HepG2 (cell line): ENCODE data around the gene URGCP. TPM values are rescaled to one million over a fixed set of nuclear protein-coding genes. Genes with fewer than 3 reads are reported as not detected.

ENCODE experiments used
- ATAC-seq: fragments of 200-7000 bp; cut with Tn5 transposase; 3 replicates; pipeline ENCODE4 v1.9.1; 2020; ENCODE audit warnings: mild to moderate bottlenecking, moderate library complexity
- BruUV-seq: library from RNA; stranded (reverse); fragments of 400-500 nt; replicated peaks from 2 replicates; lab custom pipeline; 2021; lab: Mats Ljungman, UMichigan
- CTCF ChIA-PET: fragments of 300-600 bp; formaldehyde crosslinking; extraction: SDS; loops from one replicate; lab custom pipeline; 2021; ENCODE audit warnings: low total read pairs, inconsistent platforms, low intra/inter-chr PET ratio; lab: Yijun Ruan, JAX
- POLR2A ChIA-PET: fragments of 350-600 bp; sonication (Branson Sonifier 250); formaldehyde crosslinking; loops from one replicate; lab custom pipeline; 2020; ENCODE audit warnings: antibody characterized with exemption, inconsistent platforms; lab: Yijun Ruan, JAX
- DNase-seq: peaks from one replicate; pipeline ENCODE4 v3.0.0-alpha.2; 2015; ENCODE audit warnings: low spot score
- FAIRE-seq: peaks from 3 replicates; lab custom pipeline; 2011; peaks lifted over from hg19 to GRCh38; lab: Jason Lieb, UNC
- H2AFZ ChIP-seq: one replicate; pipeline ENCODE4 v1.6.1; 2011; ENCODE audit warnings: low read length, inconsistent platforms
- H3K27ac ChIP-seq: fragments of 300-600 bp; 3 replicates; pipeline ENCODE4 v1.8.0; 2011; ENCODE audit warnings: mixed run types, mild to moderate bottlenecking, mixed read lengths, low read length, inconsistent platforms; ENCODE audit not compliant: insufficient read depth; ENCODE audit errors: extremely low read length
- H3K27me3 ChIP-seq, 2 experiments: fragments of 200-600 bp in 1 of 2; 2 replicates in 1 of 2; 3 replicates in 1 of 2; pipeline versions ENCODE4 v1.6.0 to v1.8.0; 2011; ENCODE audit warnings: low read length in 2 of 2, mild to moderate bottlenecking in 2 of 2, moderate library complexity in 2 of 2, inconsistent platforms in 1 of 2; ENCODE audit not compliant: insufficient read depth in 2 of 2, control insufficient read depth in 1 of 2
- H3K36me3 ChIP-seq, 2 experiments: fragments of 200-600 bp in 1 of 2; replicated peaks in 1 of 2; 2 replicates in 1 of 2; 3 replicates in 1 of 2; pipeline versions ENCODE4 v1.5.1 to v1.8.0; 2011; ENCODE audit warnings: low read length in 2 of 2, inconsistent platforms in 1 of 2; ENCODE audit not compliant: insufficient read depth in 2 of 2, control insufficient read depth in 1 of 2
- H3K4me1 ChIP-seq: 2 replicates; pipeline ENCODE4 v1.5.1; 2012; ENCODE audit warnings: low read length, inconsistent platforms; ENCODE audit not compliant: insufficient read depth
- H3K4me2 ChIP-seq: 2 replicates; pipeline ENCODE4 v1.6.0; 2011; ENCODE audit warnings: low read depth, low read length, inconsistent platforms
- H3K4me3 ChIP-seq, 3 experiments: fragments of 200-600 bp in 1 of 3; sonication (generic), shearing (Covaris generic) in 1 of 3; replicated peaks in 1 of 3; 2 replicates each; pipeline ENCODE4 v1.5.1; 2011 to 2016; ENCODE audit warnings: low read length in 3 of 3, inconsistent platforms in 2 of 3, low read depth in 2 of 3, mild to moderate bottlenecking in 2 of 3, control low read depth in 1 of 3, mixed read lengths in 1 of 3; ENCODE audit not compliant: insufficient read depth in 1 of 3
- H3K79me2 ChIP-seq: one replicate; pipeline ENCODE4 v1.6.1; 2011; ENCODE audit warnings: low read length, inconsistent platforms; ENCODE audit not compliant: insufficient read depth
- H3K9ac ChIP-seq: 2 replicates; pipeline ENCODE4 v1.6.0; 2011; ENCODE audit warnings: mild to moderate bottlenecking, low read depth, low read length, inconsistent platforms; ENCODE audit not compliant: insufficient read depth
- H3K9me3 ChIP-seq: 2 replicates; pipeline ENCODE4 v1.5.1; 2012; ENCODE audit warnings: mild to moderate bottlenecking, low read length
- H4K20me1 ChIP-seq: 2 replicates; pipeline ENCODE4 v1.6.0; 2011; ENCODE audit warnings: inconsistent platforms, mild to moderate bottlenecking, low read length, moderate library complexity; ENCODE audit not compliant: insufficient read depth
- CBX2 ChIP-seq, 2 experiments: fragments of 200-600 bp in 1 of 2; sonication (generic); formaldehyde crosslinking in 1 of 2; IDR thresholded peaks; 2 replicates each; pipeline versions ENCODE4 v1.7.0 to v1.8.1; 2018 to 2022; ENCODE audit warnings: low read depth in 2 of 2, low read length in 1 of 2, mild to moderate bottlenecking in 1 of 2, missing genetic modification reagents in 1 of 2
- FOXC1 ChIP-seq: sonication (generic); formaldehyde crosslinking; IDR thresholded peaks from 2 replicates; pipeline ENCODE4 v1.8.0; 2022; ENCODE audit warnings: mild to moderate bottlenecking, missing genetic modification reagents, borderline replicate concordance
- PAWR ChIP-seq: sonication (generic); formaldehyde crosslinking; IDR thresholded peaks from 2 replicates; pipeline ENCODE4 v1.4.0; 2020; ENCODE audit warnings: missing genetic modification reagents, mild to moderate bottlenecking, borderline replicate concordance
- ZKSCAN8 ChIP-seq: IDR thresholded peaks from 2 replicates; pipeline ENCODE4 v1.6.1; 2016; ENCODE audit warnings: borderline replicate concordance, missing genetic modification reagents, missing compliant biosample characterization
- ZNF678 ChIP-seq: sonication (generic); formaldehyde crosslinking; IDR thresholded peaks from 2 replicates; pipeline ENCODE4 v1.4.0; 2020; ENCODE audit warnings: mild to moderate bottlenecking, missing genetic modification reagents
- WGBS: methylation state at CpG from one replicate; pipeline ENCODE4 v1.1.6; 2017; ENCODE audit warnings: low lambda C conversion rate; 5-methylcytosine and 5-hydroxymethylcytosine counted together
- in situ Hi-C: cut with HindIII; loops from 2 replicates; pipeline ENCODE4 v1.10.0; 2017; ENCODE audit warnings: low pct_unique_long_range_greater_than_20kb; ENCODE audit not compliant: extremely low pct_ligation_motif_present
- intact Hi-C: fragments of 100-400 bp; cut with micrococcal nuclease; formaldehyde crosslinking; loops from one replicate; pipeline ENCODE4 v1.10.0; 2022; ENCODE audit not compliant: unreplicated experiment
- polyA plus RNA-seq, 8 experiments: library from polyadenylated mRNA; depleted of rRNA in 3 of 8; stranded (reverse) in 7 of 8; unstranded in 1 of 8; fragments of >200 nt; fragmentation: Illumina TruSeq in 4 of 8; extraction: Trizol in 4 of 8; gene quantifications; 2 replicates each; pipeline versions ENCODE4 v1.2.1 to v1.2.3, GENCODE V29; 2011 to 2016; ENCODE audit warnings: low read depth in 4 of 8, missing spikeins in 1 of 8, mixed read lengths in 1 of 8; ENCODE audit not compliant: insufficient read depth in 1 of 8
- total RNA-seq, 5 experiments: library from RNA; depleted of rRNA; stranded (reverse); fragments of >200 nt; fragmentation: Illumina TruSeq; extraction: Trizol; gene quantifications; 2 replicates each; pipeline ENCODE4 v1.2.3, GENCODE V29; 2016; ENCODE audit warnings: low read depth in 1 of 5

Gene URGCP
- total and polyA plus RNA-seq, 2 of the 13 experiments (the other 11 are each of a cell fraction or from before 2014, with no cell fraction given) = 22.3 to 25.8 TPM

DNA sequence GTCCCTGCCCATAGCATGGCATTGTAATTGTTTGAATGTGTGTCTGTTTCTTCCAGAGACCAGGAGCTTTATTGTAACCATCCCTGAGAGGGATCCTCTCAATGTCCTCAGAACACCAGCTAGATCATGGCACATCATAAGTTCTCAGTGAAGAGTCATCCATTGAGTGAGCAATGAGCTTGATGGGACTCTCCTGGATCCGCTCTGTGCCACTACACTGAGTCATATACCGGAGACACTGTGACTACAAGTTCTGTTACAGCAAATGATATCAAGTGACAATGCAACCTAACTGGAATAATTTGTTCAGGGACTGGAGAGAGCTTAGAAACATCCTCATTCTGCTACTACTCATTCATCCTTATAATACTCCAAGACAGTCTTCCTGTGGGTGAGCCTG lies 62.1 kb downstream of the URGCP start:
- POLR2A ChIA-PET = no interaction called here
- no peaks in the 10 kb centered on the region for H3K27me3 ChIP-seq
- CTCF ChIA-PET = no interaction called here
- no peaks in the 10 kb centered on the region for H3K4me1 ChIP-seq
- H3K4me3 ChIP-seq = no peak overlapping the region
- TF ChIP-seq FOXC1 = no peak
- TF ChIP-seq ZKSCAN8 (CRISPR knock-in tag) = no peak
- TF ChIP-seq PAWR (CRISPR knock-in tag) = no peak
- no peak for TF ChIP-seq ZNF678 (CRISPR knock-in tag)
- TF ChIP-seq, all 625 proteins: peak for 0
- Histone ChIP-seq H4K20me1 (no peaks in the 10 kb centered on the region), H3K4me2 (no peak overlapping the region), H2AFZ (no peak overlapping the region), H3K36me3 (no peaks in the 10 kb centered on the region), H3K9me3 (no peaks in the 10 kb centered on the region), H3K79me2 (no peaks in the 10 kb centered on the region), H3K9ac (no peak overlapping the region), H3K27ac (no peak overlapping the region)
- DNase-seq (no peak), ATAC-seq (no peak), FAIRE-seq (no peak)
- BruUV-seq = no TSS peak
- intact Hi-C loops (no loop called here), in situ Hi-C loops (loop anchor here (25.0 kb wide), 1 partner anchor 382 kb away; no protein-coding TSS in a partner anchor)
- 0% methylated on average over 1 of the region's 2 CpGs for WGBS

DNA sequence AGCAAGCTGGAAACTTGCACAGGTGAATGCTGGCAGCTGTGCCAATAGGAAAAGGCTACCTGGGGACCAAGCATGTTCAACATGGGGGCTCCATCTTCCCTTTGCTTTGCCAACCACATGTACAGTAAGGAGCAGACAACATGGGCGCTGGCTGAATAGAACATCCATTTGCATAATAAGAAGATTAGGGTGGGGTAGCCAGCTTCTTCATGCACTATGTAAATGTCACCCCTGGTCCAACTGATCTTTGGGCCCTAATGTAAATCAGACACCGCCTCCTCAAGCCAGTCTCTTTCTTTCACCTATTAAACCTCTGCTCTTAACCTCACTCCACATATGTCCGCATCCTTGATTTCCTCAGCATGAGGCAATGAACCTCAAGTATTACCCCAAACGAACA lies 63.1 kb downstream of the URGCP start:
- no peak for FAIRE-seq

More for the DNA sequence above, 63.1 kb downstream of the URGCP start:
- no peaks in the 10 kb centered on the region for H3K27me3 ChIP-seq
- no peak overlapping the region for H3K4me3 ChIP-seq
- no peak for DNase-seq
- H3K4me2 ChIP-seq = no peak overlapping the region
- H3K9ac ChIP-seq = no peak overlapping the region
- ChIA-PET POLR2A (interaction anchor here (1.3 kb wide), 1 partner anchor 261 kb away, joined by 3 read pairs; the partner anchor contains the start of gene STK17A), CTCF (no interaction called here)
- no peak for ATAC-seq
- intact Hi-C loops = no loop called here
- TF ChIP-seq CBX2 (IDR thresholded peaks at IDR 0.05; ENCODE audit: low read depth, low read length) (no peak), CBX2 (CRISPR knock-in tag; IDR thresholded peaks at IDR 0.05; ENCODE audit: low read depth) (no peak)
- 47% methylated on average over 3 of the region's 4 CpGs for WGBS
- in situ Hi-C loops = loop anchor here (25.0 kb wide), 1 partner anchor 381 kb away; no protein-coding TSS in a partner anchor
- H3K27ac ChIP-seq = no peak overlapping the region
- peaks cover 3% of the 10 kb centered on the region for H3K4me1 ChIP-seq
- no peaks in the 10 kb centered on the region for H3K9me3 ChIP-seq
- no peak overlapping the region for H2AFZ ChIP-seq
- H3K36me3 ChIP-seq = no peaks in the 10 kb centered on the region
- no TSS peak for BruUV-seq
- no peaks in the 10 kb centered on the region for H3K79me2 ChIP-seq
- no peaks in the 10 kb centered on the region for H4K20me1 ChIP-seq
